Nephron progenitor cell (in vitro differentiated cells): ENCODE results near the gene OR5K3.

Experiments
- DNase-seq: peaks from one replicate; pipeline ENCODE4 v3.0.0; 2021
- H3K27ac Mint-ChIP-seq: 2 replicates; pipeline ENCODE4 v1.8.0; 2021; ENCODE audit warnings: mild to moderate bottlenecking, moderate library complexity, mixed read lengths
- H3K27me3 Mint-ChIP-seq: 2 replicates; pipeline ENCODE4 v1.8.0; 2021; ENCODE audit warnings: mild to moderate bottlenecking, low read depth, mixed read lengths; ENCODE audit not compliant: poor library complexity
- H3K36me3 Mint-ChIP-seq: 2 replicates; pipeline ENCODE4 v1.8.0; 2021; ENCODE audit warnings: low read depth, mixed read lengths
- H3K4me1 Mint-ChIP-seq: 2 replicates; pipeline ENCODE4 v1.8.0; 2021; ENCODE audit warnings: mixed read lengths
- H3K4me3 Mint-ChIP-seq: 2 replicates; pipeline ENCODE4 v1.8.0; 2021; ENCODE audit warnings: mild to moderate bottlenecking, moderate library complexity, mixed read lengths
- H3K9me3 Mint-ChIP-seq: 2 replicates; pipeline ENCODE4 v1.8.0; 2021; ENCODE audit warnings: mild to moderate bottlenecking, moderate library complexity, mixed read lengths
- CTCF ChIP-seq: fragments of 200-600 bp; sonication (generic); IDR thresholded peaks from 2 replicates; pipeline ENCODE4 v1.5.0; 2021; ENCODE audit warnings: antibody characterized with exemption

Gene OR5K3

GRCh38 chr3:98359993-98360675, 30.3 kb upstream of the OR5K3 start:
- Mint-ChIP-seq H3K36me3 (no peaks in the 10 kb centered on the region), H3K9me3 (peaks cover 33% of the 10 kb centered on the region), H3K27me3 (no peaks in the 10 kb centered on the region), H3K27ac (no peak overlapping the region), H3K4me1 (no peaks in the 10 kb centered on the region), H3K4me3 (peak overlapping the region; percentile 31)
- no peak for DNase-seq
- TF ChIP-seq CTCF: no peak

GRCh38 chr3:98360681-98361080, 29.8 kb upstream of the OR5K3 start:
- H3K27ac Mint-ChIP-seq: no peak overlapping the region
- H3K36me3 Mint-ChIP-seq: no peaks in the 10 kb centered on the region
- TF ChIP-seq CTCF: no peak
- no peaks in the 10 kb centered on the region for H3K4me1 Mint-ChIP-seq
- no peak overlapping the region for H3K4me3 Mint-ChIP-seq
- no peaks in the 10 kb centered on the region for H3K27me3 Mint-ChIP-seq
- H3K9me3 Mint-ChIP-seq: peaks cover 33% of the 10 kb centered on the region
- DNase-seq: no peak

- Mint-ChIP-seq H3K27me3 (no peaks in the 10 kb centered on the region), H3K27ac (no peak overlapping the region), H3K9me3 (peaks cover 33% of the 10 kb centered on the region), H3K36me3 (no peaks in the 10 kb centered on the region), H3K4me1 (no peaks in the 10 kb centered on the region), H3K4me3 (no peak overlapping the region)
- DNase-seq: no peak
- TF ChIP-seq CTCF: no peak
These were observed 29.2 kb upstream of the OR5K3 start for GRCh38 chr3:98361289-98361688.

- H3K27ac Mint-ChIP-seq: no peak overlapping the region
These were observed 22.8 kb upstream of the OR5K3 start for GRCh38 chr3:98367464-98368246.

GRCh38 chr3:98371186-98371585, 19.3 kb upstream of the OR5K3 start:
- no peak for TF ChIP-seq CTCF
- Mint-ChIP-seq H3K4me1 (no peaks in the 10 kb centered on the region), H3K9me3 (no peaks in the 10 kb centered on the region), H3K4me3 (no peak overlapping the region), H3K27me3 (no peaks in the 10 kb centered on the region), H3K36me3 (no peaks in the 10 kb centered on the region), H3K27ac (no peak overlapping the region)
- DNase-seq: no peak

More at GRCh38 chr3:98367464-98368246, 22.8 kb upstream of the OR5K3 start:
- DNase-seq: no peak
- TF ChIP-seq CTCF: no peak
- H3K4me3 Mint-ChIP-seq: no peak overlapping the region
- H3K27me3 Mint-ChIP-seq: no peaks in the 10 kb centered on the region
- H3K4me1 Mint-ChIP-seq: no peaks in the 10 kb centered on the region
- H3K36me3 Mint-ChIP-seq: no peaks in the 10 kb centered on the region
- no peaks in the 10 kb centered on the region for H3K9me3 Mint-ChIP-seq
